Fibroblast of the aortic adventitia (primary cell): Measurements from ENCODE around the gene TBC1D25. TPM values are rescaled to one million over a fixed set of nuclear protein-coding genes. Genes with fewer than 3 reads are reported as not detected.

Experiments used
- DNase-seq: peaks from one replicate; pipeline ENCODE4 v3.0.0-alpha.2; 2010; ENCODE audit warnings: low read depth
- H3K4me3 ChIP-seq: 2 replicates; pipeline ENCODE4 v1.5.1; 2011; ENCODE audit warnings: low read depth, mild to moderate bottlenecking, control low read depth, low read length, moderate library complexity
- total RNA-seq: library from RNA; depleted of rRNA; stranded (reverse); fragments of >200 nt; gene quantifications from 2 replicates; pipeline ENCODE4 v1.2.3, GENCODE V29; 2012; ENCODE audit warnings: low replicate concordance
- TF ChIP-seq, protein P1 (sequence below): IDR thresholded peaks from 2 replicates; pipeline ENCODE4 v1.5.1; 2011; ENCODE audit warnings: mild to moderate bottlenecking, low read length, control low read depth, inconsistent platforms; ENCODE audit not compliant: insufficient read depth

TBC1D25 gene, protein sequence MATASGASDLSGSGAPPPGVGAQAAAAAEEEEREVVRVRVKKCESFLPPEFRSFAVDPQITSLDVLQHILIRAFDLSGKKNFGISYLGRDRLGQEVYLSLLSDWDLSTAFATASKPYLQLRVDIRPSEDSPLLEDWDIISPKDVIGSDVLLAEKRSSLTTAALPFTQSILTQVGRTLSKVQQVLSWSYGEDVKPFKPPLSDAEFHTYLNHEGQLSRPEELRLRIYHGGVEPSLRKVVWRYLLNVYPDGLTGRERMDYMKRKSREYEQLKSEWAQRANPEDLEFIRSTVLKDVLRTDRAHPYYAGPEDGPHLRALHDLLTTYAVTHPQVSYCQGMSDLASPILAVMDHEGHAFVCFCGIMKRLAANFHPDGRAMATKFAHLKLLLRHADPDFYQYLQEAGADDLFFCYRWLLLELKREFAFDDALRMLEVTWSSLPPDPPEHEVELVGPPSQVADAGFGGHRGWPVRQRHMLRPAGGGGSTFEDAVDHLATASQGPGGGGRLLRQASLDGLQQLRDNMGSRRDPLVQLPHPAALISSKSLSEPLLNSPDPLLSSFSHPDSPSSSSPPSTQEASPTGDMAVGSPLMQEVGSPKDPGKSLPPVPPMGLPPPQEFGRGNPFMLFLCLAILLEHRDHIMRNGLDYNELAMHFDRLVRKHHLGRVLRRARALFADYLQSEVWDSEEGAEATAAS
- total RNA-seq, result 8.0 and 10.1 TPM in 2 replicates

DNA sequence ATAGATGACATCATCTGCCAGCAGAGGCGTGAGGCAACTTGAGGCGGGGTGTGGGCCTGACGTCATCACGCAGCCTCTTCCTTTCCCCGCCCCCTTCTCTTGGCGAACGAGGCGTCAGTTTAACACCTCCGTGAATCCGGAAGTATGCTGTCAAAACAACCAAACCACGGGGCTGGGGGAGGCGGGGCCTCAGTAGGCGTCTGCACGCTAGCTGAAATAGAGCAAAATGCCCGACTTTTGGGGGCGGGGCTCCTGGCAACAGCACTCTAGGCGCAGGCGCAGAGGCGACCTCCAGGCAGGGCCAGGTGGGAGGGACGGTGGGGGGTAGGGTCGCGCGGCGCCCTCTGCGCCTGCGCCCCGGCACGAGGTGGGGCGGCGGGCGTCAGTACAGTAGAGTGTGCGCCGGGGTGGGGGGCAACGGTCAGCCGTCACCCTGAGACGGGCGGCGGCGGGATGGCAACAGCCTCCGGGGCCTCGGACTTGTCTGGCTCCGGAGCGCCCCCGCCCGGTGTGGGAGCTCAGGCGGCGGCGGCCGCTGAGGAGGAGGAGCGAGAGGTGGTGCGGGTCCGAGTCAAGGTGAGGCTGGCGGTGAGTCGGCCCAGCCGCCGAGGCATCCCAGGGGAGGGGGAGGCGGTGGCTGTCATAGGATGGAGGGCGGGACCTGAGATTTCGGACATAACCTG is at the start of gene TBC1D25:
Gene TBC1D25, plus strand, starts transcription at position 370 of the 683 bp plus-strand sequence. Its CDS starts 84 bp downstream, at position 454.
- DNase-seq, result peak; percentile 97
- TF ChIP-seq, protein P1, sequence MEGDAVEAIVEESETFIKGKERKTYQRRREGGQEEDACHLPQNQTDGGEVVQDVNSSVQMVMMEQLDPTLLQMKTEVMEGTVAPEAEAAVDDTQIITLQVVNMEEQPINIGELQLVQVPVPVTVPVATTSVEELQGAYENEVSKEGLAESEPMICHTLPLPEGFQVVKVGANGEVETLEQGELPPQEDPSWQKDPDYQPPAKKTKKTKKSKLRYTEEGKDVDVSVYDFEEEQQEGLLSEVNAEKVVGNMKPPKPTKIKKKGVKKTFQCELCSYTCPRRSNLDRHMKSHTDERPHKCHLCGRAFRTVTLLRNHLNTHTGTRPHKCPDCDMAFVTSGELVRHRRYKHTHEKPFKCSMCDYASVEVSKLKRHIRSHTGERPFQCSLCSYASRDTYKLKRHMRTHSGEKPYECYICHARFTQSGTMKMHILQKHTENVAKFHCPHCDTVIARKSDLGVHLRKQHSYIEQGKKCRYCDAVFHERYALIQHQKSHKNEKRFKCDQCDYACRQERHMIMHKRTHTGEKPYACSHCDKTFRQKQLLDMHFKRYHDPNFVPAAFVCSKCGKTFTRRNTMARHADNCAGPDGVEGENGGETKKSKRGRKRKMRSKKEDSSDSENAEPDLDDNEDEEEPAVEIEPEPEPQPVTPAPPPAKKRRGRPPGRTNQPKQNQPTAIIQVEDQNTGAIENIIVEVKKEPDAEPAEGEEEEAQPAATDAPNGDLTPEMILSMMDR, result peak; percentile 33
- peak within 1 kb of the TSS; percentile 77 for H3K4me3 ChIP-seq

DNA sequence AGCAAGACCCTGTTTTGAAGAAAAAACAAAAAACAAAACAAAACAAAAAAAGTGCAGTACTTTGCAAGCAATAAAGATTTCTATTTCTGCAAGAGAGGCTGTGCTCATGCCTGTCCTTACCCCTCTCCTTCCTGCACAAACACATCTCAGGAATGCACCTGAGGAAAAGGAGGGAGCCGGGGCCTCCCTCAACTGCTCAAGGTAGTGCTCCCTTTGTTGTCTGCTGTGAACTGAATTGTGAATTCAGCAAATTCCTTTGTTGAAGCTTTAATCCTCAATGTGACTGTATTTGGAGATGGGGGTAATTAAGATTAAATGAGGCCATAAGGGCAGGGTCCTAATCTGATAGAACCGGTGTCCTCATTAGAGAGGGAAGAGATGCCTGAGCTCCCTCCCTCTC is 49.6 kb upstream of the TBC1D25 start:
- no peak overlapping the region for H3K4me3 ChIP-seq
- DNase-seq, result no peak
- TF ChIP-seq, protein P1, result no peak

DNA sequence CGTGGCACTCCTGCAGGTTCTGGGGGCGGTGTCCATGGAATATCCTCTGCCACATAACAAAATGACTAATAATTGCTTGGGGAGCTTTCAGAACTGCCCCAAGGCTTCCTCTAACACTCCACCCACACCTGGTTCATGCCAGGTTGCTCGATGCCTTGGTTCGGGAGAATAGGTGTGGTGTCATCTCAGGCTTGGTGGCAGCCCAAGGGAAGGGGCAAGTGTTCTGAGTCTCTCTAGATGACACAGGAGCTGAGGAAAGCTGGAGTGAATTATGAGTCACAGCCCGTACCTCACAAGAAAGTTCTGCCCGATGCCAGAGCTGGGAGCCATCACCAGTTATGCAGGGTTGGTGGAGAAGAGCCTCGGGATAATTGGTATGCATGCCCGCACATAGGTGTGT is 48.9 kb upstream of the TBC1D25 start:
- TF ChIP-seq, protein P1, result no peak
- DNase-seq, result no peak
- no peak overlapping the region for H3K4me3 ChIP-seq

DNA sequence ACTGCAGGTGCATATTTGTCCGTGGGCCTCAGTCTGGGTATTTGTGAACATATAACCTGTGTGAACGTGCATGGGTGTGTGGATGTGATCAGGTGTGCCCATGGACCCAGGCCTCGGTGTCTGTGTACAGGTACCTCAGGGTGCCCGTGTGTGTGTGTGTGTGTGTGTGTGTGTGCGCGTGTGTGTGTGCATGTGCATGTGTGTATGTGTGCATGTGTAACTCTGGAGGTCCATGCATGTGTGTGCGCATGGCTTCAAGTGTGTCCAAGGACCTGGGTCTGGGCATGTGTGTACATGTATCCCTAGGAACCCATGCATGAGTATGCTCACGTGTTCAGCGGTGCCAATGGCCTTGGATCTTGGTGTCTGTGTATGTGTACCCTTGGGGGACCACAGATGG is 47.7 kb upstream of the TBC1D25 start:
- DNase-seq, result no peak
- TF ChIP-seq, protein P1, result no peak
- no peak overlapping the region for H3K4me3 ChIP-seq

DNA sequence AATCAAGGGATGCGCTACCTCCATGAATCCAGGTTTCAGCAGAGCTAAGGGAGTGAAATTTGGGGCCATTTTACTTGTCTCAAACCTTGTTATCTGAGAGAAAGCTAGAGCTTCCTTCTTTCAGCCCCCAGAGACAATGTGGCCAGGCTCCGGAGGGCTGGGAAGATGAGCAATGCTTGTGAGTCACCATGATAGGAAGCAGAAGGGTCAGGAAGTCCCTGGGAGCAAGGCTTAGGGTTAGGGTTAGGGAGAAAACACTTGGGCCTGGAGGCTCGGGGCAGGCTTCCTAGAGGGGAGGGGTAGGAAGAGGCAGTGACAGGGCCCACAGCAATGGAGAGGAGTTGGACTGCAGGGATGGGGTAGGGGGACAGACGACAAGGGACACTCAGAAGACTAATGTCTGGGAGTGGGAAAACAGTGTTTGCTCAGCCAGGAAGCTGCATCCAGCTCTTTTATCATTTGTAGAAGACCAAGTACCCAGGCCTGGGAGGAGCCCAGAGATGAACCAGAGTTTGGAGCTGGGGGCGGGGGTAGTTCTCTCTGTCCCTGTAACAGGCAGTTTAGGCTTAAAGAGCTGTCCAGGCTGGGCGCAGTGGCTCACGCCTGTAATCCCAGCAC is 47.1 kb upstream of the TBC1D25 start:
- H3K4me3 ChIP-seq, result no peak overlapping the region
- TF ChIP-seq, protein P1, result no peak
- DNase-seq, result no peak

DNA sequence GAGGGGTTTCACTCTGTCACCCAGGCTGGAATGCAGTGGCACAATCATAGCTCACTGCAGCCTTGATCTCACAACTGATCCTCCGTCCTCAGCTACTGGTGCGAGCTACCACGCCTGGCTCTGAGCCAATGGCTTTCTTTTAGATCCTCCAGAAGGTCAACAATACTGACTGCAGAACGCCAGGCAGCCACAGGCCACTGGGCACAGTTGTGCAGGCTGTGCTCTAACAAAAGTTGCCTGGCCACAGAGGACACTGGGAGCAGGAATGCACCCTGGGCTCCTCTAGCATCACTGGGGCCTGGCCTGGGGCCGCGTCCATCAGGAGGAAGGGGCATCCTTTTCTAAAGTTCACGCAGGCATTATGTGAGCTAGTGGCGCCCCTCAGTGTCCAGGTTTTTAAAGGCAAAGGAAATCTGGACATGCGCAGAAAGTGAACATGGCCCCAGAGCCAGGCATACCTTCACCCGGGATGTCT is 45.6 kb upstream of the TBC1D25 start:
- peak; percentile 55 for DNase-seq
- TF ChIP-seq, protein P1, result peak; percentile 37

More for the DNA sequence above, 45.6 kb upstream of the TBC1D25 start:
- no peak overlapping the region for H3K4me3 ChIP-seq
